Activated CD4-positive, alpha-beta T cell treated with anti-CD3 and anti-CD28 coated beads for 4 hours (primary cell): Measurements from ENCODE around the gene PHACTR4.
A peak's percentile ranks its signal among the peaks of the same experiment; 100 is the strongest.
"Not testable (repeated sequence)": the region's sequence is repeated elsewhere in the genome, so short reads cannot be mapped to it uniquely, and the experiment has no call there.

ENCODE experiments used
- DNase-seq, 2 donors: peaks; one replicate each; pipeline ENCODE4 v3.0.0-alpha.2; 2020

PHACTR4 gene

DNA sequence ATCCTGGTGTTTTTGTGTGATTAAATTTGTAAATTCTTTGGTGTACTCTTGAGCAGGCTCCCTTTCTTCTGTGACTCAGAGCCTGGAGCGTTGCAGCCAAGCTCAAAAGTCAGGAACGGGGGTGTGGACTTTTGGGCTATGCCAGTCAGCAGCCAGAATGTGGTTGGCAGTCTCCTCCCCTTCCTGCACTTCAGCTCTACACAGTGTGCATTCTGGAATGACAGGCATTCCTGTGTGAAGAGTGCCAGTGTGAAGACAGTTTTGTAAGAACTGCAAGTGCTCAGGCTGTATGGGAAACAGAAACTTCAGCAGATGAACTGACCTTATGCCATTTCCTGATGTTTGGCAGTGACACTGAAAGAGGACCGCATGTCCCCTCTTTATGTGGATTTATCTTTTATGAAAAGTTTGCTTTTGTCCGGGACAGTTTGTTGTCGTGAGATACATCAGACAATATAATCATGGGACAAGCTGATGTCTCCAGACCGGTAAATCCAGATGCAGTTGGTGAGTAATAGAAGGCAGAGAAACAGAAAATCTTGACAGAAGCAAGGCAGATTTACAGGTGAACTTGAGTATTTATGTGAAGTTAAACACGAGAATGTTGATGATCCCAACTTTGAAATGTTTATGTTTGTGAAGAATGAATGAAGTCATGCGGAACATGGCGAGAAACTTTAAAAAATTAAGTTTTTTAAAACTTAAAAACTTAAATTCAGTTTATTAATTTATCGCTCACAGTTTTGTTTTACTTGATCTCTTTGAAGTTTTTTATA lies 68.6 kb downstream of the PHACTR4 start:
- no peak for DNase-seq

DNA sequence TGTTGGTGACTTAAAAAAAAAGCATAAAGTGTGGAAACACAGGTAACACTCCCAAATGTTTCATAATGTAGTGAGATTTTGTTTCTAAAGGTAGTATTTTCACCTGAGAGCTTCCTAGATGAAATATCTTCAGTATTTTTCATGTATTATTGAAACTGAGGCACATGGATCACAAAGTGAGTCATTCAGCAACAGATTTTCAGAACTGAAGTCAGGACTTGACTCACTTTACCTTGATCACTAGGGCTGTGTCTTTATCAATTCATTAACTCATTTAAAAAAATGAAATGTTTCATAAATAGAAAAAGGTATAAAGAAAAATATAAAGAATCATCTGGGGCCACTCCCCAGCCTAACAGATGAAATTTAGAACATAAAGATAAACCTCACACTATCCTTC lies 69.8 kb downstream of the PHACTR4 start:
- no peak for DNase-seq

GRCh38 chr1:28441674-28442073 lies 72.1 kb downstream of the PHACTR4 start:
- no peak for DNase-seq

DNA sequence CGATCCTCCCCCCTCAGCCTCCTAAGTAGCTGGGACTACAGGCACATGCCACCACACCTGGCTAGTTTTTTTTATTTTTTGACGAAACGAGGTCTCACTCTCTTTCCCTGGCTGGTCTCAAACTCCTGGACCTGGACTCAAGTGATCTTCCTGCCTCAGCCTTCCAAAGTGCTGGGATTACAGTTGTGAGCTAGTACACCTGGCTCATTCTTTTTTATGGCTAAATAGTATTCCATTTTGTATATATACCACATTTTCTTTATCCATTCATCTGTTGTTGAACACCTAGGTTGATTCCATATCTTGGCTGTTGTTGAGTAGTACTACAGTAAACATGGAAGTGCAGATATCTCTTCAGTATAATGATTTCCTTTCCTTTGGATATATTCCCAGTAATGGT lies 74.0 kb downstream of the PHACTR4 start:
- no peak for DNase-seq

DNA sequence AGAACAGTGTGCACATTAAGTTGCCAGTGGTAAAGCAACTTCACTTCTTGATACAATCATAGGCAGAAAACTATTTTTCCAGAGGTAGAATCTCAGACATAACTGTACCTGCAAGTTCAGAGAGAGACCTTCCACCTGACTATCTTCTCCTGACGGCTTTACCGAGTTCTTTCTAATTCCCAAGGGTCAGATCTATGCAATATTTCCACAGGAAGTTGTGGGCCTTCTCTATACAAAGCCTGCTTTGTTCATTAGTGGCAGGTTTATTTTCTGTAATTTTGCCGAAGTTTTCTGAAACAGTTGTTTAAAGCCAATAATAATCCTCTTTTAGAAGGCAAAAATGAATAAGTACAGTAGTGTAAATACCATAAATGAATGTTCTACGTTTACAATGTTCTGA lies 78.1 kb downstream of the PHACTR4 start:
- DNase-seq: no peak

GRCh38 chr1:28448094-28448611 lies 78.6 kb downstream of the PHACTR4 start:
- not testable (repeated sequence) for DNase-seq

DNA sequence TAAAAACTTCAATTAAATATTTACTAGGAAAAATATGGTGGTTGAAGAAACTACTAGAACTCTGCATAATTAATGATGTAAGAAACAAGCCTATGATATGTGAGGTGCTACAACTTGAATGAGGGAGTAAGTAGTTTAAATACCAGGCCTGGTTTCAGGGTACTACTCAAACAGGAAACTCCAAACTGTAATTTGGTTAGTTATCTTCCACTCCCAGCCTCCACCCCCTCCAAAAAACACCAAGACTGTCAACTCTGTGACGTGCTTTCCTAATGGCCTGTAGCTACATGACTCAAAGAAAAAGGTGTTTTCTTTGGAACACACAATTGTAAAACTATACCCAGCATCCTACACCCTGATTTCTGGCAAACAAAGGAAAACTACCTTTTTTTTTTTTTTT lies 80.4 kb downstream of the PHACTR4 start:
- no peak for DNase-seq

DNA sequence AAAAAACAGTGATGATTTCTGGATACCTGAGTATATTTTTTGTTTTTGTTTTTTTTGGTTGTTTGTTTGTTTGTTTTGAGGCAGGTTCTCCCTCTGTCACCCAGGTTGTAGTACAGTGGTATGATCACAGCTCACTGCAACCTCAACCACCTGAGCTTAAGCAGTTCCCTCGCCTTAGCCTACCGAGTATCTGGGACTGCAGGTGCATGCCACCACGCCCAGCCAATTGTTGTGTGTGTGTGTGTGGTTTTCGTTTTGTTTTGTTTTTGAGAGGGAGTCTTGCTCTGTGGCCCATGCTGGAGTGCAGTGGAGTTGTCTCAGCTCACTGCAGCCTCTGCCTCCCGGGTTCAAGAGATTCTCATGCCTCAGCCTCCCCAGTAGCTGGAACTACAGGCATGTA lies 81.0 kb downstream of the PHACTR4 start:
- DNase-seq: no peak

- no peak for DNase-seq
Observed at GRCh38 chr1:28451011-28451410, 81.5 kb downstream of the PHACTR4 start.

DNA sequence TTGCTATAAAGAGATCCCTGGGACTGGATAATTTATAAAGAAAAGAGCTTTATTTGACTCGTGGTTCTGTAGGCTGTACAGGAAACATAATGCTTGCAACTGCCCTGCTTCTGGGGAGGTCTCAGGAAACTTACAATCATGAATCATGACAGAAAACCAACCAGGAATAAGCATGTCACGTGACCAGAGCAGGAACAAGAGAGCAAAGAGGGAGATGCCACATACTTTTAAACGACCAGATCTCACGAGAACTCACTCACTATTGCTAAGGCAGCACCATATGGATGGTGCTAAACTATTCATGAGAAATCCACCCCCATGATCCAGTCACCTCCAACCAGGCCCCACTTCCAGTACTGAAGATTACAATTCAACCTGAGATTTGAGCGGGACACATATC lies 86.5 kb downstream of the PHACTR4 start:
- no peak for DNase-seq

DNA sequence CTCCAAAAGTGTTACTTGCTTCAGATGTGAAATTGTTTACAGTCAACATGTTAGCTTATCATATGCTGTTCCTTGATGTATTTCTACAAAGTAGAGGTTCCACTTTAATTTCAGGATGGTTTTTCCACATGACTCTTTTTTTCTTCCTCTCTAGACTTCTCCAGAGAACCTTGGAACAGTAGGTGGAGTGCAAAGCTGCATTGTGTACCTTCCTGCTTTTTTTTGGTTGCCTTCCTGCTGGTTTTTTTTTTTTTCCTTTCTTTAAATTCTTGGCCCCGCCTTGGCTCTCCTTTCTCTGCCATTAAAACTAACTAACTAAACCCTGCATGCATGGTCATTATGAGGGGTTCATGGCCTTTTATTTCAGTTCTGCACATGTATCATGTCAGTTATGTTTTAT lies 88.1 kb downstream of the PHACTR4 start:
- DNase-seq: no peak

DNA sequence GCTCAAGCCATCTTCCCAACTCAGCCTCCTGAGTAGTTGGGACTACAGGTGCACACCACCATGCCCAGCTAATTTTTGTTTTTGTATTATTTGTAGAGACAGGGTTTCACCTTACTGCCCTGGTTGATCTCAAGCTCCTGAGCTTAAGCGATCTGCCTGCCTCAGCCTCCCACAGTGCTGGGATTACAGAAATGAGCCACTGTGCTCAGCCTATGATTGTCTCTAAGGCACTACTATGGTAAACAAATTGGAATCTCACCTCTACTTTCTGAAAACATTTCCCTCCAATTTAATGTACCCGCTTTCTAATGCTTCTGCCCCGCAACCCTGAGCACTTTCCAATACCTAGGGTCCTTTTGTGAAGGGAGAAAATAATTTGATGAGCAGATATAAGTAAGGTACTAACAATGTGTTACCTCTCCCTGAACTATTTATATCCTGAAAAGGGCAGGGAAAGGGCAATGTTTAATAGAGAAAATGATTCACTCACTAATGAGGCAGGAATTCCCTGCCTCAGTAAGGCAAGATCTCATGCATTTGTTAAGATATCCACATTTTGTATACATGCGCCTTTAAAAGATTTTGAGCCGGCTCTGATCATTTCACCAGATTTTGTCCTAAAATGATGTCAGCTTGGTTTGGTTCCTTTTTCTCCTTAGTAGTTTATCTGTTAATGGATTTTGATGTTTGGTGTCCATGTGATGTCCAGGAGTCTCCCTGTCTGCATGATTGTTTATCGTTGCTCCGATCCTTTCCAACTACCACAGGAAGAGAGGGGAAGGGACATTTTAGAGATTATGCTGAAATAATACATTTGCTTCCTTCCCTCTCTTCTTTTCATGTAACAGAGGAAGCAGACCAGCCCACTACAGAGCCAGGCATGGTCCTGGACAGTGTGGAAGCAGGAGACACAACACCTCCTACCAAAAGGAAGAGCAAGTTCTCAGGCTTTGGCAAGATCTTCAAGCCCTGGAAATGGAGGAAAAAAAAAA lies 89.0 kb downstream of the PHACTR4 start:
- no peak for DNase-seq

DNA sequence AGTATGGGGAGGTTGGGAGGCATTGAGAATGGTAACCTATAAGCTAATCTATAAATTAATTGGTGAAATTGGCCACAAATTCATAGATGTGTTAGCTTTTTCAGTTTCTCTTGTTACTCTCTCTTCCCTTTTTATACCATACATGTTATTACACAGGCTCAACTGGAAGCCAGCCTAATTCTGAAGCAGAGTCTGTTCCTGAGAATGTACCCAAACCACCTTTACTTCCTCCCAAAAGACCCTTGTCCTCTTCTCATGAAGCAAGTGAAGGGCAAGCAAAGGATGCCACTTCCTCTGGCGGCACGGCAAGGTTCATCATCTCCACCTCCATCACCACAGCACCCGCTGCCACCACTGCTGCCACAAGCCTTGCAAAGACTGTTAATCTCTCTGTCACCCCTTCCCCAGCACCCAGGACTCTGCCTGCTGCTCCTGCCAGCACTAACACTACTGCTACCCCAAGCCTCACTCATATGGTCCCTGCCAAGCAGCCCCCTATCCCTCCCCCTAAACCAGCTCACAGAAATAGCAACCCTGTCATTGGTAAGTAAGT lies 96.8 kb downstream of the PHACTR4 start:
- DNase-seq: no peak

- DNase-seq: no peak
Observed at GRCh38 chr1:28470146-28470545, 100.6 kb downstream of the PHACTR4 start.

DNA sequence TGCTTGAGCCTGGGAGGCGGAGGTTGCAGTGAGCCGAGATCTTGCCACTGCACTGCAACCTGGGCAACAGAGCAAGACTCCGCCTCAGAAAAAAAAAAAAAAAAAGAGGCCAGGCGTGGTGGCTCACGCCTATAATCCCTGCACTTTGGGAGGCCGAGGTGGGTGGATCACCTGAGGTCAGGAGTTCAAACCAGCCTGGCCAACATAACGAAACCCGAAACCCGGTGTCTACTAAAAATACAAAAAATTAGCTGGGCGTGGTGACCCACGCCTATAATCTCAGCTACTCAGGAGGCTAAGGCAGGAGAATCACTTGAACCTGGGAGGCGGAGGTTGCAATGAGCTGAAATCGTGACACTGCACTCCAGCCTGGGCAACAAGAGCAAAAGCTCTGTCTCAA lies 110.0 kb downstream of the PHACTR4 start:
- DNase-seq: not testable (repeated sequence)

- no peak for DNase-seq
Observed at GRCh38 chr1:28480308-28480707, 110.8 kb downstream of the PHACTR4 start.

- no peak for DNase-seq
Observed at GRCh38 chr1:28482138-28482537, 112.6 kb downstream of the PHACTR4 start.

GRCh38 chr1:28482702-28483101 lies 113.2 kb downstream of the PHACTR4 start:
- no peak for DNase-seq

GRCh38 chr1:28494737-28495136 lies 125.2 kb downstream of the PHACTR4 start:
- no peak for DNase-seq

DNA sequence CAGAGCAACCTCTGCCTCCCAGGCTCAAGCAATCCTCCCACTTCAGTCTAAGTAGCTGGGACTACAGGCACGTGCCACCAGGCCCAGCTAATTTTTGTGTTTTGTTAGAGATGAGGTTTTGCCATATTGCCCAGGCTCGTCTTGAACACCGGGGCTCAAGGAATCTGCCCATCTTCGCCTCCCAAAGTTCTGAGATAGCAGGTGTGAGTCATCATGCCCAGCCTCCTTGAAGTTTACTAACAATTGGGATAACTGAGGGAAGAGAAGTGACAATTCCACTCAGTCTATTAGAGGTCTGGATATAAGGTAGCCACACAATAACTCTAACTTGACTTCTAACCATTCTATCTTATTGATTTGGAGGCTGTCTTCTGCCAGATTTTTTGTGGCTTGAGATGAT lies 130.0 kb downstream of the PHACTR4 start:
- no peak for DNase-seq

DNA sequence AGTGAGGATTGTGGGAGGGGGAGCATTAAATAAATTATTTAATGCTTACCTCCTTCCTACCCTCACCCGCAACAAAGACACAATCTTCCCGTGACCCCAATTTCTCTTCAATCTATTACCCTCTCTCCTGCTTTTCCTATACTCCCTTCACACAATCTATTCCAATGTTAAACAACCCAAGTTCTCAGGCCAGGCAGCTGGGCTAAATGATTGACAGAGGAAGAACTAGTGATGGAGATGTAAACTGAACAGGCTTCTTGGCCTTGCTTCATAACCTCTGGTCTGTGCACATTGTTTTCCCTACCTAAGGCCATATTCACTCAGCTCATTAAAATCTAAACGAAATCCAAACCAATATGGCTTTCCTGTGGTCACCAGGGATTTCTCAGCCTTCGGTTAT lies 132.4 kb downstream of the PHACTR4 start:
- DNase-seq: no peak

DNA sequence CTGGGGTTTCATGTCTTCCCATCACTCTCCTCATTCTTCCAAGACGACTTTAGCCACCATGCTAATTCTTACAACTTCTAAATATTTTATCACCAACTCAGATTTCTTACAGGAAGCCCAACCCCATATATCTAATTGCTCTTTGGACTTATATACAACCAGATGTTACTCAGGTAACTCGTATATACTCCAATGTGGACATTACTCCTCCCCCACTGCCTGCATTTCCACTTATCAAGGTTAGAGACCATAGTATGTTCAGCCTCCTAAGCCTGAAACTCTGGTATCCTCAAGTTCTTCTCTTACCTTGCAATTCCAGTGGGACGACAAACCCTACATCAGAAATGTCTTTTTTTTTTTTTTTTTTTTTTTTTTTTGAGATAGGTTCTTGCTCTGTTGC lies 133.6 kb downstream of the PHACTR4 start:
- no peak for DNase-seq

- DNase-seq: peak; percentile 93 to 95
Observed at GRCh38 chr1:28505406-28506187, 136.1 kb downstream of the PHACTR4 start, which contains the start of gene RCC1. RCC1 (plus strand) TSS chr1:28506043; CDS start chr1:28529867, 23,824 bp downstream.
